GM20000 (cell line): ENCODE data around the gene LCN10.

Source experiments
- DNase-seq: peaks from one replicate; pipeline ENCODE4 v3.0.0; 2012; ENCODE audit warnings: low spot score
- TF ChIP-seq, protein P1 (sequence below): IDR thresholded peaks from 2 replicates; pipeline ENCODE4 v1.5.1; 2012; ENCODE audit warnings: mild to moderate bottlenecking, control low read depth; ENCODE audit errors: extremely low read depth, missing control alignments

Gene LCN10

DNA sequence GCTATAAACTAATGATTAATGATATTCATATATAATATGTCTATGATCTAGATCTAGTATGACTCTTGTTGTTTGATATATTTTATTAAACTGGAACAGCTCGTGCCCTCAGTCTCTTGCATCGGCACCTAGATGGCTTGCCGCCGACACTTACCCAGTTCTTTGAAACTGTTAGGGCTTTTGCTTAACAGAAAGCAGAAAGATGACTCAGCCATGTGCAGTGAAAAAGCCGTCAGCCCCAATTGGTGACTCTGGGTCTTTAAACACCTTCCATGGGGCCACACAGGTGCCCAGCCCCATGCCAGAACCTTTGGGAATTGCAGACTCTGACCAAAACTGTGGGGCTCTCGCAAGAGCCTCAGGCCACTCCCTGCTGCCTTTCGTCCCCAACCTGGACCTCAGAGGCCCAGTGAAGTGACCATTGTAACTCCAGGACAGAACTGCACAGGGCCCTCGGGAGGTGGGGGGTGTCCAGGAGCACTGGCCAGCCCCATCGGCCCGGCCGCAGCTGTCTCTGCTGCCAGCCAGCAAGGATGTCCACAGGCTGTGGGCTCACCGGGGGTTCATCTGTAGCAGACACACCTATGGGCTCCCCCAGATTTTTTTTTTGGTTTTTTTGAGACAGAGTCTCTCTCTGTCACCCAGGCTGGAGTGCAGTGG, 7.8 kb downstream of the LCN10 start:
- TF ChIP-seq, protein P1, sequence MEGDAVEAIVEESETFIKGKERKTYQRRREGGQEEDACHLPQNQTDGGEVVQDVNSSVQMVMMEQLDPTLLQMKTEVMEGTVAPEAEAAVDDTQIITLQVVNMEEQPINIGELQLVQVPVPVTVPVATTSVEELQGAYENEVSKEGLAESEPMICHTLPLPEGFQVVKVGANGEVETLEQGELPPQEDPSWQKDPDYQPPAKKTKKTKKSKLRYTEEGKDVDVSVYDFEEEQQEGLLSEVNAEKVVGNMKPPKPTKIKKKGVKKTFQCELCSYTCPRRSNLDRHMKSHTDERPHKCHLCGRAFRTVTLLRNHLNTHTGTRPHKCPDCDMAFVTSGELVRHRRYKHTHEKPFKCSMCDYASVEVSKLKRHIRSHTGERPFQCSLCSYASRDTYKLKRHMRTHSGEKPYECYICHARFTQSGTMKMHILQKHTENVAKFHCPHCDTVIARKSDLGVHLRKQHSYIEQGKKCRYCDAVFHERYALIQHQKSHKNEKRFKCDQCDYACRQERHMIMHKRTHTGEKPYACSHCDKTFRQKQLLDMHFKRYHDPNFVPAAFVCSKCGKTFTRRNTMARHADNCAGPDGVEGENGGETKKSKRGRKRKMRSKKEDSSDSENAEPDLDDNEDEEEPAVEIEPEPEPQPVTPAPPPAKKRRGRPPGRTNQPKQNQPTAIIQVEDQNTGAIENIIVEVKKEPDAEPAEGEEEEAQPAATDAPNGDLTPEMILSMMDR: no peak
- DNase-seq: no peak

DNA sequence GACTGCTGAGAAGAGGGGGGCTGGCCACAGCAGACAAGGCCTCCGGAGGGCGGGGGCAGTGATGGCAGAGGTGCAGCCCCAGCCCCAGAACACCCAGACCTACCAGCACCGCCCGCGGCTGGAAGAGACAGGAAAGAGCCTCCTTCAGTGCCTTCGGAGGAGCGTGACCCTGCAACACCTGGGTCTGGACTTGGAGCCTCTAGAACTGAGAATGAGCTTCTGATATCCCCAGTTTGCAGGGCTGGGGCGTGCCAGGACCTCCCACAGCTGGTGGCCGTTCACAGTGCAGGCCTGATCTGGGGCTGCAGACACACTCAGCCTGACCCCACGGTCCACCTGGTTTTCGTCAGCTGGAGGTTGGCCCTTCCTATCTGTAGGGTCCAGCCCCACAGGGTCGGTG, 9.1 kb downstream of the LCN10 start:
- TF ChIP-seq, protein P1: no peak
- DNase-seq: no peak

DNA sequence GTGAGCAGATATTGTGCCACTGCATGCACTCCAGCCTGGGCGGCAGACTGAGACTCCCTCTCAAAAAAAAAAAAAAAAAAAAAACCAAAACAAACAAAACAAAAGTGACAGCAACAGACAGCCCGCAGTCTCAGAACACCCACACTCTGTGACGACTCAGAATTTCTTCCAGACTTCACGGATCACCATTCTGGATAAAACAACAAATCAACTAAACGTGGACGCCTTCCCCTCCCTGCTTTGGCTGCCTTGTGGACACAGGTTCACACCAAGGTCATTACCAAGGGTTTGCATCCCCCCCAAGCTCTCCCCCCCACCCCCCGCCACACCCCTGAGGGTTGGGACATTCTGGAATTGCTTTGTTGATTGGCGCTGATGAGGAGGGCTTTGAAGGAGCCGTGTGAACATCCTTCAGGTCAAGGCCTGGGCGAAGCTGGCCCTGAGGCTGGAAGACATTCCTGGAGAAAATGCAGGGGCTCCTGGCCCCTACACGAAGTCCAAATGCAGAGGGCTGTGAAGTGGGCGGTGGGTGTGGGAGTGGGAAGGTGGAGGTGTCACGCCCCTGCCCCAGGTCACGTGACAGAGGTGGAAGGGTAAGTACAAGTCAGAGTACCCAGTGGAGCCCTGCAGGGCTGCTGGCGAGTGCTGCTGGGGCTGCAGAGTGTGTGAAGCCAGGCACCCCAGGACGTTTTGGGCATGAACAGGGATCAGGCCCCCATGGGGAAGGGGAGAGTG, 10.1 kb downstream of the LCN10 start:
- TF ChIP-seq, protein P1: no peak
- DNase-seq: no peak

DNA sequence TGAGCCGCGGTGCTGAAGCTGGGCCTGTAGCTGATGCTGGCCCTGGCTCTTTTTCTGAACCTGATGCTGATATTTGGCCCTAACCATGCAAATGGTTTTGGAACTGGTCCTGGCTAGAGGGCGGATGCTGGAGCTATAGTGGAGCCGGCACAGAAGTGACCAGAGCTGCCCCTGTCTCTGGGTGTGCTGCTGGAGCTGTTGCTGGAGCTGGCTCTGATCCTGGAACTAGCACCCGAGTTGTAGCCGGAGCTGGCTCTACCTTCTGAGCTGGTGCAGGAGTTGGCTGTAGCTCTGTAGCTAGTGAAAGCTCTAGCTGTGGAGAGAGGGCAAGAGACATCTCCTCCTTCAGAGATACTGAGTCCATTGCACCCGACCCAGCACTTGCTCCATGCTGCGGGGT, 12.8 kb downstream of the LCN10 start:
- TF ChIP-seq, protein P1: no peak

DNA sequence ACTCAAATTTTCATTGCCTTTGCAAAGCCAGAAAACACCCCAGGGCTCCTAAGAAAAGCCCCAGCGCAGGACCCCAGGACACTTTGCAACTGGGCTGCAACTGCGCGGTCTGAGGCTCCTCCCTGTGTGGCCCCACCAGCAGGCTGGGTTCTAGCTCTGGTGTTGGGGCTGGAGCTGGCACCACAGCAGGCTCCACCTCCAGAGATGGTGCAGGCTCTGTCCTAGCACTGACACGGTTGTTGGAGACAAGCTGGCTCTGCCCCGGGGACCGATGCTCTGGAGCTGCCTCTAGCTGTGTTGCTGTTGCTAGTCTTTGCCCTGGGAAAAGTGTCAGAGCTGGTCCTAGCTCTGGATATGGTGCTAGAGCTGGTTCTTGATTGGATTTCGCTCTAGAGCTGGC, 13.6 kb downstream of the LCN10 start:
- DNase-seq: no peak
- TF ChIP-seq, protein P1: no peak

More for the DNA sequence above, 12.8 kb downstream of the LCN10 start:
- DNase-seq: no peak

DNA sequence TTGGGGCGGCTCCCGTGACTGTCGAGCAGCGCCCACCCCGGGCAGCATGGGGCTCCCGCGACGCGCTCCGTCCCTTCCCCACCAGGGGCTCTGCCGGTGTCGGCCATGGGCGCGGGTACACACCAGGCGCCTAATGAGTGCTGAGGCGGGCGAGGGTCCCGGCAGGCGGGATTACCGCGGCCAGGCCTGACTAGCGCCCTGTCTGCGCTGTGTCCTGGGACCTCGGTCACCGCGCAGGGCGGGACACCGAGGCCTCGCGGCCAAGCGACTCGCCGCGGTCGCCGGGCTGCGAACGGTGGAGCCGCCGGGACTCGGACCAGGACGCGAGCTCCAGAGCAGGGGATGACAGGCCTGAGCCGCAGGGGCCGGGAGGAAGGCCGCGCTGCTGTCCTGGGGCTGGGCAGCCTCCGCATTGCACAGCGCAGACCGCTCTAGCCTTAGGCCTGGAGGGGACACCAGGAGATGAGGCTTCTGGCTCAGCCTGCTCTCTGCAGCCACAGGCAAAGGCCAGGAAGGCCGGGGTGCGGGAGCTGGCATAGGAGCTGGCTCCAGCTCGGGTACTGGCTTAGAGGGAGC, 14.1 kb downstream of the LCN10 start:
- TF ChIP-seq, protein P1: no peak
- DNase-seq: peak; percentile 64

DNA sequence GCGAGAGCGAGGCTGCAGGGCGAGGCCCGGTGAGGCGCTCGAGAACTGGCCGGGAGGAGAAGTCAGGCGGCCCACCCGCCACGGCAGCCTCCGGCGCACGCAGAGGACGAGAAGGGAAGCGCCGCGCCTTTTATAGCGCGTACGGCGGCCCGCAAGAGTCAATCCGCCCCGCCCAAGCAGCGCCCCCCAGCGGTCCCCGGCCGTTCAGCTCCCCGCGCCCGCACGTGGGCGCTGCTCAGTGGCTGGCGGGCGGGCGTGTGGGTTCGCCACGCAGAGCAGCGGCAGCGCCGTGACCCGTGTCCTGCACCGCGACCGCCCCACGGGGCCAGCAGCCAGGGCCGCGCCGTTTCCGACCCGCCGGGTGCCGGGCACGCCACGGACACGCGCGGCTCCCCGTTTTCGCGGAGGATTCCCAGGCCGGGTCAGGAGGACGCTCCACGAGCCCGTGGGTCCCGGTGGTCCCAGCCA, 14.6 kb downstream of the LCN10 start:
- DNase-seq: peak; percentile 99
- TF ChIP-seq, protein P1: peak; percentile 100
